Left ventricle myocardium inferior (tissue), 1 donor: ENCODE results near the gene OR2T4. TPM values are rescaled to one million over a fixed set of nuclear protein-coding genes. Genes with fewer than 3 reads are reported as not detected.

Source experiments
- DNase-seq: peaks from one replicate; pipeline ENCODE4 v3.0.0-alpha.2; 2020
- H3K27ac ChIP-seq: fragments of 200-600 bp; replicated peaks from 2 replicates; pipeline ENCODE4 v1.8.0; 2021
- H3K27me3 ChIP-seq: fragments of 200-600 bp; 2 replicates; pipeline ENCODE4 v1.8.0; 2021; ENCODE audit warnings: low read depth
- H3K36me3 ChIP-seq: fragments of 200-600 bp; 2 replicates; pipeline ENCODE4 v1.8.0; 2021
- H3K4me1 ChIP-seq: fragments of 200-600 bp; 2 replicates; pipeline ENCODE4 v1.8.0; 2021
- H3K4me3 ChIP-seq: fragments of 200-600 bp; 2 replicates; pipeline ENCODE4 v1.8.0; 2021; ENCODE audit warnings: mild to moderate bottlenecking, moderate library complexity
- H3K9me3 ChIP-seq: fragments of 200-600 bp; replicated peaks from 2 replicates; pipeline ENCODE4 v1.8.0; 2021
- CTCF ChIP-seq: fragments of 200-600 bp; IDR thresholded peaks from 2 replicates; pipeline ENCODE4 v1.8.0; 2021; ENCODE audit warnings: antibody characterized with exemption, mild to moderate bottlenecking, borderline replicate concordance
- intact Hi-C: fragments of 100-400 bp; cut with micrococcal nuclease; formaldehyde crosslinking; loops from one replicate; pipeline ENCODE4 v1.11.0; 2022
- total RNA-seq: library from RNA; stranded (reverse); fragmentation: NEBNext Ultra II Directional; extraction: Animal tissue kit (Norgen Biotek cat#: 25700); gene quantifications from one replicate; pipeline ENCODE4 v1.2.1, GENCODE V29; 2021
- donor health status: DM: no; HTN: yes; CAD: no; lungs with severe emphysema.

The OR2T4 gene
- total RNA-seq, 1 donor from 2014 or later: not detected

- no peak for TF ChIP-seq CTCF
- H3K27me3 ChIP-seq: no peaks in the 10 kb centered on the region
- no peak overlapping the region for H3K27ac ChIP-seq
- H3K9me3 ChIP-seq: peaks cover 1% of the 10 kb centered on the region
- DNase-seq: no peak
- H3K4me1 ChIP-seq: no peaks in the 10 kb centered on the region
- H3K36me3 ChIP-seq: no peaks in the 10 kb centered on the region
- no peak overlapping the region for H3K4me3 ChIP-seq
- intact Hi-C loops: no loop called here
Measured at GRCh38 chr1:248359415-248359814, 2.0 kb upstream of the OR2T4 start.

GRCh38 chr1:248366609-248367008 is 5.1 kb downstream of the OR2T4 start:
- peaks cover 37% of the 10 kb centered on the region for H3K9me3 ChIP-seq
- TF ChIP-seq CTCF: no peak
- no peak for DNase-seq
- H3K27ac ChIP-seq: no peak overlapping the region
- no peak overlapping the region for H3K4me3 ChIP-seq
- no peaks in the 10 kb centered on the region for H3K36me3 ChIP-seq
- H3K4me1 ChIP-seq: no peaks in the 10 kb centered on the region
- intact Hi-C loops: no loop called here
- H3K27me3 ChIP-seq: no peaks in the 10 kb centered on the region

GRCh38 chr1:248372394-248372793 is 10.9 kb downstream of the OR2T4 start:
- intact Hi-C loops: no loop called here
- no peak overlapping the region for H3K27ac ChIP-seq
- no peak for DNase-seq
- TF ChIP-seq CTCF: no peak
- no peaks in the 10 kb centered on the region for H3K27me3 ChIP-seq
- H3K36me3 ChIP-seq: no peaks in the 10 kb centered on the region
- peaks cover 29% of the 10 kb centered on the region for H3K9me3 ChIP-seq
- H3K4me3 ChIP-seq: no peak overlapping the region
- no peaks in the 10 kb centered on the region for H3K4me1 ChIP-seq

- no peak for DNase-seq
- intact Hi-C loops: no loop called here
- no peak for TF ChIP-seq CTCF
Measured at GRCh38 chr1:248373761-248374160, 12.3 kb downstream of the OR2T4 start.

DNA sequence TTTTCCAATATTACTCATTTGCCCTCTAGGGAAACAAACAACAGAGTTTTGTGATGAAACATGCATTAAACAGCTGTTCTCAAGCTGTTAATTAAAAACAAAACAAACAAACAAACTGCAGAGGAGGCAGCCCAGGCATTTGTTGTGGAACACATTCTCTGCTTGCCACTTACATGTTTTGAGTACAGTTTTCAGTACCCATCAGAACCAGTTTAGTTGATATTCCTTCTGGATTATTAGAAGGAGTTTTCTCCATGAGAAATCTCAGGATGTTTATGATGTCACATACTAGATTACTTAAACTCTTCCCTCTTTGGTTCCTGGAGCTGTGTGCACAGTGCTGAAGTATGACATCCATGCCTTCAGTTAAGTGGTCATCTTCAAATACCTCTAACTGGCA is 14.0 kb downstream of the OR2T4 start, which contains the start of gene OR2T6:
OR2T6 (plus strand) TSS at position 301 of the 400 bp plus-strand sequence. CDS start 11,863 bp downstream, outside the sequence.
- H3K4me1 ChIP-seq: no peaks in the 10 kb centered on the region
- no peak within 1 kb of the TSS for H3K27ac ChIP-seq
- H3K27me3 ChIP-seq: no peaks in the 10 kb centered on the region
- intact Hi-C loops: no loop called here
- H3K36me3 ChIP-seq: no peaks in the 10 kb centered on the region
- no peak within 1 kb of the TSS for H3K4me3 ChIP-seq
- H3K9me3 ChIP-seq: peaks cover 13% of the 10 kb centered on the region
- TF ChIP-seq CTCF: no peak
- no peak for DNase-seq

More at GRCh38 chr1:248373761-248374160, 12.3 kb downstream of the OR2T4 start:
- H3K27ac ChIP-seq: no peak overlapping the region
- H3K9me3 ChIP-seq: peaks cover 29% of the 10 kb centered on the region
- H3K4me3 ChIP-seq: no peak overlapping the region
- no peaks in the 10 kb centered on the region for H3K36me3 ChIP-seq
- no peaks in the 10 kb centered on the region for H3K4me1 ChIP-seq
- H3K27me3 ChIP-seq: no peaks in the 10 kb centered on the region
